GM20431 (cell line): ENCODE measurements around the gene FAM131C.
"Not testable (repeated sequence)": the region's sequence is repeated elsewhere in the genome, so short reads cannot be mapped to it uniquely, and the experiment has no call there.

Experiments used
- in situ Hi-C: fragments of 300-500 bp; cut with MseI, MboI; formaldehyde crosslinking; loops from one replicate; pipeline ENCODE4 v1.15.0; 2020; ENCODE audit warnings: low sequenced_read_pairs; ENCODE audit not compliant: unreplicated experiment

Gene FAM131C

GRCh38 chr1:16109571-16109970 lies 36.1 kb upstream of the FAM131C start:
- in situ Hi-C loops = no loop called here

DNA sequence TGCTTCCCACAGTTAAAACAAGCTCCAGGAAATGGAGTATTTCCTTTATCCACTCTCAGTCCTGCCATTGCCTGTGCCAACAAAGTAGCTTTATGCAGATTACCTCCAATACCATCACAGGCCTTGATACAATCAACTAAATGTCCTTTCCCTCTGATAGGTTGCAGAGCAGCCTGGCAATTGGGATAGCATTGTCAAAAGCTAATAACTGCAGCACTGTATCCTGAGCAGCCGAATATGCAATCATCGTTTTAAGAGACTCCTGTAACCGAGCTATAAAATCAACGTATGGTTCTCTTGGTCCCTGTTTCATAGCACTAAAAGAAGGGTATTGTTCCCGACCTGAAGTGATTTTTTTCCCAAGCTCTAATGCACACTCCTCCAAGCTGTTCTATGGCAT lies 33.6 kb upstream of the FAM131C start:
- in situ Hi-C loops = not testable (repeated sequence)

DNA sequence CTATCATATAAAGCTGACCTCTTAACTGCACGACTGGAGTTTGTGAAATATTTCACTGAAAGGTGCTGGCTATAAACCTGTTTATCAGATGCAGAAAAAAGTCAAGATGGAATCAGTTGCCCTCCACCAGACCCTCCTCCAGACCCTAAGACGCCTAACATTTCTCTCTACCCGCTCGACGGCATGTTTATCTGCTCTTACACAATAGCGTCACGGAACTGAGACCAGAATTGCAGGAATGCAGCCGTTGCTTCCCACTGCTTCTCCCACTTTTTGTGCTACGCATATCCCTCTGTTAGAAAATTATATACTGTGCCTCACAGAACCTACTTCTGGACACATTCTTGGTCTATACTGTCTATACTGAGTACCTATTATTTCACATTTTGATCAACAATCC lies 28.2 kb upstream of the FAM131C start:
- in situ Hi-C loops = no loop called here

GRCh38 chr1:16099412-16099811 lies 26.0 kb upstream of the FAM131C start:
- in situ Hi-C loops = loop anchor here (25.0 kb wide), 1 partner anchor 263 kb away; the partner anchor contains the start of genes FBXO42 and SZRD1

DNA sequence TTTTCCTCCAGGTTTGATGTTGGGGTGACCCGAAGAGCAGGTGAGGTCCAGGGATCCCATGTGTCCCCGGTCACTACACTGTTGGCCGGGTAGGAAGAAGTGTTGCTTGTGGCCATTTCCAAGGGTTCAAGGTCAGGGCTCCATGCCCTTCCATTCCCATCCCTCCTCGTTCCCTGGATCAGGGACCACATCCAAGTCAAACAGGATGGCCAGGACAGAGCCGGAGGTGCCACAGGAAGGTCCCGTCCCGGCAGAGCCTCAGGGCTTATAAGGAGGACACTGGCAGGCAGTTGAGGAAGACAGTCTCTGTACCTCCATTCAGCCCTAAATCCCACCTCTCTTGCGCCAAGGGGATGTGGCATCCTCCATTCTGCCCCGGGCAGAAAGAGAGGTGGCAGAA lies 22.0 kb upstream of the FAM131C start:
- in situ Hi-C loops = loop anchor here (25.0 kb wide), 1 partner anchor 267 kb away; the partner anchor contains the start of genes FBXO42 and SZRD1

DNA sequence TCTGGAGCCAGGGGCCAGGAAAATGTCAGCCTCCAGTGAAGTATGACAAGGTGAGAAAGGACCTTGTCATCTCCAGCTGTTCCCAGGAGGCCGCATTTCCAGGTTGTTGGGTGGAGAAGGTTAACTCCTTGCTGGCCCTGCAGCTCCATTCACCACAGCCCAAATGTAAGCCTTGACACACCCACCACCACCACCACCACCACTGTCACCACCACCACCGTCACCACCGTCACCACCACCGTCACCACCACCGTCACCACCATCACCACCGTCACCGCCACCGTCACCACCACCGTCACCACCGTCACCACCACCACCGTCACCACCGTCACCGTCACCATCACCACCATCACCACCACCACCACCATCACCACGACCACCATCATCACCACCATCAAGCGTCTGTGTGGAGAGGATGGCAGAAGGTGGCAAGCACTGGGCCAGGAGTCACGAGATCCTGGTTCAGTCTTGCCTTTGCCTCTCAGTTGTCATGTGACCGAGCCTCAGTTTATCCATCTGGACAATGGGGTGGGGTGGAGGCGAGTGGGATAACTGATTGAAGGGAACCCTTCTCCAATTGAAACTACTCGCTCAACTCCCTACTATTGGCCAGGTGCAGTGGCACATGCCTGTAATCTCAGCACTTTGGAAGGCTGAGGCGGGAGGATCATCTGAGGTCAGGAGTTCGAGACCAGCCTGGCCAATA lies 21.2 kb upstream of the FAM131C start:
- in situ Hi-C loops = loop anchor here (25.0 kb wide), 1 partner anchor 268 kb away; the partner anchor contains the start of genes FBXO42 and SZRD1

- in situ Hi-C loops = loop anchor here (25.0 kb wide), 1 partner anchor 269 kb away; the partner anchor contains the start of genes FBXO42 and SZRD1
These were observed 20.2 kb upstream of the FAM131C start for GRCh38 chr1:16093611-16094010.

DNA sequence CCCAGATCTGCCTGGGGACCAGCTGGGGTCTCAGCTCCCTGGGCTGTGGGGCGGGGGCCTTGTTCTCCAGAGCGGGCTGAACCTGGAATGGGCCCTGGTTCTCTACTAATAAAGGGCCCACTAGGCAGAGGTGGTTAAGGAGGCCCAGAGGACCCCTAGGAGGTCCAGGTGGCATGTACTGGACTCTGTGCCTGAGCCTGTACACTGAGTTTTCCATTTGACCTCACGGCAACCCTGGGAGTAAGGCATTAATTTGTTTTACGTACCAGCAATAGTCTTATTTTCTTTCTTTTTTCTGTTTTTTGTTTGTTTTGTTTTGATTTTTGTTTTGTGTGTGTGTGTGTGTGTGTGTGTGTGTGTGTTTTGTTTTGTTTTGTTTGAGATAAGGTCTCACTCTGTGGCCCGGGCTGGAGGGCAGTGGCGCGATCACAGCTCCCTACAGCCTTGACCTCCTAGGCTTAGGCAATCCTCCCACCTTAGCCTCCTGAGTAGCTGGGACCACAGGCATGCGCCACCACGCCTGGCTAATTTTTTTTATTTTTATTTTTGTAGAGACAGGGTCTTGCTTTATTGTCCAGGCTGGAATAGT lies 19.6 kb upstream of the FAM131C start:
- in situ Hi-C loops = loop anchor here (25.0 kb wide), 1 partner anchor 269 kb away; the partner anchor contains the start of genes FBXO42 and SZRD1

DNA sequence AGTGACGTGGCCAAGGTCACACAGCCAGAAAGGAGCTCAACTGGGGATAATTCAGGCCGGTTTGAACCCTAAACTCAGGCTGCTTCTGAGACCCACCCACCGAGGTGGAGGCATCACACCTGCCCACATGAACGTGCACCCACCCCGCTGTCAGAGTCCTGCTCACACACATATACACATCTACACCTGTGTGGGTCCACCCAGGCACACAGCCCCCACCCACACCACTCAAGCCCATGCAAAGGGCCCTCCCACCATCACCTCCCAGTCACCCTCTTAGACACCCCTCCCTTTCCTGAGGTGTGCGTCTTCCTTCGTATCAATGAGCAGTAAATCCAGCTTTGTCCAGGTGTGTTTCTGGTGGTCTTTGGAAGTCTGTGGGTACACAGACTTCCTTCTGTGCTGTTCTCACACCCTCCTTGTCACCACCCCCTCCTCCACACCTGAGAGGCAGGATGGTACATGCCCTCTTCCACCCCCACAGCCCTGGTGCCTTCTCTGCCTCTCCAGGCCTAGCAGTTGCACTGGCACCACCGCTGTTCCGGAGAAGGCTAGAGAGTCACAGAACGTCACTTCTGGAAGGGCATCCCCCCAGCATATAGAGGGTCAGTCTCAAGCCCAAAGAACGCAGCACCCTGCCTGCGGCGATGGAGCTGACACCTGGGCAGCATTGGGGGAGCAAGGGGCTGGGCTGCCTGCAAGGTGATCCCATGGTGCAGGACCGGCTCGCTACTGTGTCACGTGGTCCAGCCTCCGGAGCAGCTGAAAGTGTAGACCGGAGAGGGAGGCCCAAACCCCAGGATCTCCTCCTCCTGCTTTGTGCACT lies 18.9 kb upstream of the FAM131C start:
- in situ Hi-C loops = loop anchor here (25.0 kb wide), 1 partner anchor 270 kb away; the partner anchor contains the start of genes FBXO42 and SZRD1

GRCh38 chr1:16091296-16091695 lies 17.8 kb upstream of the FAM131C start:
- in situ Hi-C loops = loop anchor here (25.0 kb wide), 1 partner anchor 271 kb away; the partner anchor contains the start of genes FBXO42 and SZRD1

DNA sequence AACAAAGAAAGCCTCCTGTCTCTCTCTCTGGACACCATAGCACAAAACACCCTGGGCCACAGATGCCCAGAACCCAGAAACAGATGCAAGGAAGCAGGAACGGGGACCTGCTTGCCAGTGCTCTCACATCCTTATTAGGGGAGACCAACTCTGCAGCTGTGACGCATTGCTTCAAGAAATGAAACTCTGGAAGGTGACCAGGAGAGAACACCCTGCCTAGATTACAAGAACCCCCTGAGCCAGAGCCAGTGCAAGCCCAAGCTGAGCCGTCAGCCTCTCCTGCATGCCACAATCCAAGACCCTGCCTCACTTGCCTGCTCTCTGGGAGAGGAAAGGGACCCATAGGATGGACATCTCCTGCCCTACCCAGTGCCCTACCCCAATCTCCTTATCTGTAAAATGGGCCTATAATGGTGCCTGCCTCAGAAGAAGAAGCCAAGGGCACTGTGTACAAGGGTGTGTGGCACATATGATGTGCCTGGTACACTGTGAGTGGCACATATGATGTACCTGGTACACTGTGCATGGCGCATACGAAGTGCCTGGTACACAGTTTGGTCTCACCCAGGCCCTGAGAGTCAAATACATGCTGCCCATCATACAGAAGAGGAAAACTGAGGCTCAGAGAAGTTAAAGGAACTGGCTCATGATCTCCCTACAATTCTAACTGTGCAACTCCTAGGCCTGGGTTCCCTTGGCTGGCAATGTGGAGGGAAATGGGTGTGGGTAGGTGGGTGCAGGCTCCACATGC lies 16.8 kb upstream of the FAM131C start:
- in situ Hi-C loops = loop anchor here (25.0 kb wide), 1 partner anchor 272 kb away; the partner anchor contains the start of genes FBXO42 and SZRD1

- in situ Hi-C loops = loop anchor here (25.0 kb wide), 1 partner anchor 273 kb away; the partner anchor contains the start of genes FBXO42 and SZRD1
These were observed 15.5 kb upstream of the FAM131C start for GRCh38 chr1:16088996-16089395.

DNA sequence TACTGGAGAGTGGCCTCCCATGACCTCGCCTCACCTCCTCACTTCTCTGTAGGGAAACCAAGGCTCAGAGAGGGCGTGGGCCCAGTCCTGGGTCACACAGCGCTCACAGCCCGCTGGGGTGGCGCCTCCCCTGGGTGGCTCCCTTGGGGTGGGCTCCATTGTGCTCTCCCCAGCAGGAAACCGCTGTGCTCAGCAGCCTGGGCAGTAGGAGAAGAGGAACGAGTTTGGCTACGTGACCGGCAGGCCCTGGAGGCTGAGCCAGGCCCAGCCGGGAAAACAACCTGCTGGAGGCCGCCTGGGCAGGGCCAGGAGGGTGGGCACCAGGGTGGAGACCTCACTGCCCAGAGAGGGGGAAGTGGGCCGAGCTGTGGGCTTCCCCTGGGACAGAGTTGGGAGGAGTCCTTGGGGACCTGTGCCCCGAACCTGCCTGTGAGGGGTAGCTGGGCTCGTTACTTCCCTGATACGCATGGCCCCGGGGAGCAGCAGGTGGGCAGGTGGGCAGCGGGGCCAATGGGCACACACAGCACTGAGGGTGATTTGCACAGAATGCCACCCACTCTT lies 15.0 kb upstream of the FAM131C start:
- in situ Hi-C loops = loop anchor here (25.0 kb wide), 1 partner anchor 274 kb away; the partner anchor contains the start of genes FBXO42 and SZRD1

- in situ Hi-C loops = loop anchor here (25.0 kb wide), 1 partner anchor 275 kb away; the partner anchor contains the start of genes FBXO42 and SZRD1
These were observed 14.3 kb upstream of the FAM131C start for GRCh38 chr1:16087733-16088132.

DNA sequence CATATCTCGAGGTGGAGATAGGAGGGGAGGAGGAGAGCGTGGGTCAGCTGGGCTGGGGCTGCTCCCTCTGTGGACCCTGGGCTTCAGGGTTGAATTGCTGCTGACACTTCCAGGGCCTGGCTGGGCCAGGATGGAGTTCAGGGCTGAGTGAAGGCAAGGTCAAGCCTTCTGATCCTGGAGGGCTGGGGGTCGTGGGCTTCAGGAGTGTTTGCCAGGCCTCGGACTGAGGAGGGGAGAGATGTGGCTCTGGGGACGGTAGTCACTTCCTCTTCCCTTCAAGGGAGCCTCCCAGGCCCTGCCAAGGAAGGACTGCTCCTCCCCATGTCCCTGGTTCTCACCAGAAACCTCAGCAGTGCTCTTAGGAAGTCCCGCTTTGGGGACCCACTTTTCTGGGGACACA lies 12.1 kb upstream of the FAM131C start:
- in situ Hi-C loops = loop anchor here (25.0 kb wide), 1 partner anchor 277 kb away; the partner anchor contains the start of genes FBXO42 and SZRD1

GRCh38 chr1:16083486-16083885 lies 10.0 kb upstream of the FAM131C start:
- in situ Hi-C loops = loop anchor here (5.0 to 25.0 kb wide), 2 partner anchors 104 to 279 kb away; partner anchors contain the start of genes FBXO42 and SZRD1

- in situ Hi-C loops = loop anchor here (5.0 to 25.0 kb wide), 2 partner anchors 105 to 280 kb away; partner anchors contain the start of genes FBXO42 and SZRD1
These were observed 9.0 kb upstream of the FAM131C start for GRCh38 chr1:16082283-16083038.

- in situ Hi-C loops = loop anchor here (5.0 to 25.0 kb wide), 2 partner anchors 106 to 281 kb away; partner anchors contain the start of genes FBXO42 and SZRD1
These were observed 8.2 kb upstream of the FAM131C start for GRCh38 chr1:16081636-16082035.
